ENCODE measurements around the gene LRP8. TPM values are rescaled to one million over a fixed set of nuclear protein-coding genes. Genes with fewer than 3 reads are reported as not detected.

LRP8 gene
- total RNA-seq, 1 donor from 2014 or later = 16.5 TPM

DNA sequence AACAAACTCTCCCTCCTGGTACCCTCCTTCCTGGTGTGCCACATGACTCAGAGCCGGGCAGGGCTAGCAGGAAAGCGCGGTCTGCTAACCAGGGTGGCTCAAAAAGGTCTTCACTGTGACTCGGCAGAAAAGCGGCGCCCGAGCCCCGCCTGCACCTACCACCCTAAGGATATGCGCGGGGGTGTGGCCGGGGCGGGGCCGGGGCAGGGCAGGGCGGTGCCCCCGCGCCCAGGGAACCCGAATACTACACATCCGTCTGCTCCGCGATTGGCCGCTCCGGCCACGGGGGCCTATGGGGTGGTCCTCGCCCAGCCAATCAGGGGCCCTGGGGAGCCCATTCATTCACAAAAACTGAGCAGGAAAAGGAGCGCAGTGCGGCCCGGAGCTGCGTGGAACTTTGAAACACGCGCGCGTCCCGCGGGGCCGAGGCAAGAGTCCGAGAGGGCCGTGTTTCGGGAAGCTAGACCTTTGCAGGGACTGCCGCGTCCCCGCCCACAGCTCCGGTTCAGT, 1.7 kb downstream of the LRP8 start:
- H3K4me3 Mint-ChIP-seq = peak overlapping the region; percentile 92
- peaks cover 13% of the 10 kb centered on the region for H3K4me1 Mint-ChIP-seq (ENCODE audit: unreplicated experiment)
- H3K27me3 Mint-ChIP-seq = peaks cover 20% of the 10 kb centered on the region
- peaks cover 3% of the 10 kb centered on the region for H3K36me3 Mint-ChIP-seq
- TF ChIP-seq, protein P1, sequence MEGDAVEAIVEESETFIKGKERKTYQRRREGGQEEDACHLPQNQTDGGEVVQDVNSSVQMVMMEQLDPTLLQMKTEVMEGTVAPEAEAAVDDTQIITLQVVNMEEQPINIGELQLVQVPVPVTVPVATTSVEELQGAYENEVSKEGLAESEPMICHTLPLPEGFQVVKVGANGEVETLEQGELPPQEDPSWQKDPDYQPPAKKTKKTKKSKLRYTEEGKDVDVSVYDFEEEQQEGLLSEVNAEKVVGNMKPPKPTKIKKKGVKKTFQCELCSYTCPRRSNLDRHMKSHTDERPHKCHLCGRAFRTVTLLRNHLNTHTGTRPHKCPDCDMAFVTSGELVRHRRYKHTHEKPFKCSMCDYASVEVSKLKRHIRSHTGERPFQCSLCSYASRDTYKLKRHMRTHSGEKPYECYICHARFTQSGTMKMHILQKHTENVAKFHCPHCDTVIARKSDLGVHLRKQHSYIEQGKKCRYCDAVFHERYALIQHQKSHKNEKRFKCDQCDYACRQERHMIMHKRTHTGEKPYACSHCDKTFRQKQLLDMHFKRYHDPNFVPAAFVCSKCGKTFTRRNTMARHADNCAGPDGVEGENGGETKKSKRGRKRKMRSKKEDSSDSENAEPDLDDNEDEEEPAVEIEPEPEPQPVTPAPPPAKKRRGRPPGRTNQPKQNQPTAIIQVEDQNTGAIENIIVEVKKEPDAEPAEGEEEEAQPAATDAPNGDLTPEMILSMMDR (conservative IDR thresholded peaks at IDR 0.05) = no peak
- DNase-seq (ENCODE audit: extremely low spot score, unreplicated experiment) = peak; percentile 84
- no peaks in the 10 kb centered on the region for H3K9me3 Mint-ChIP-seq
- peak overlapping the region; percentile 80 for H3K27ac Mint-ChIP-seq

DNA sequence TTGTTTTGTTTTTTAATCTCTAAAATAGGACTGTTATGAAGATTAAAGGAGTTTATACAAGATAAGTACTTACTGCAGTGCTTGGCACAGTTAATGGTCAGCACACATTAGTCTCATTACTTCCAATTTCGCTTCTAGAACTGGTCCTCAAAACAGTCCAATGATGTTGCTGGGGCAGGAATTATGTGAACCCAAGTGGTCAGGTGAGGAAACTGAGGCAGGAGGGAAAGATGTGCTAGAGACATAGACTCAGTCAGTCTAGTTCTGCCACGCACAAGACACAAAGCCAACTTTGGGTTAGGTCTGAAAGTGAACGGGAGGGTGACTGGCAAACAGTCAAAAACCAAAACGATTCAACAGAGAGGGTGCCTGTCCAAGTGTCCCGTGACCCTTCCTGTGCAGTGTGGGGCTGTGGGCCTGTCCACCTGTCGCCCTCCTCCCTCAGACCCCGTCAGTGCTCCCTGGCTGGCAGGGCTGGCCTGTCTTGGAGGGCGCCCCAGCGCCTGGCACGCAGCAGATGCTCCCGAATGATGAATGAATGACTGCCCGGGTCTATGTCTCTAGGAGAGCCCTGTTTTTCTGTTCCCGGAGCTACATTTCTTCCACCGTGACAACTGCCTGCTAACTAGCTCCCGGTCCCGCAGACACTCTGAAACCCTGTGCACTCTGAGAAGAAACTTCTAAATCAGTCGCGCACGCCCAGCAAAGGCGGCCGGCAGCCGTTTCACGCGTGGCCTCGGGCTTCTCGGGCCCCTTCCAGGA, 2.4 kb downstream of the LRP8 start:
- peak overlapping the region; percentile 80 for H3K27ac Mint-ChIP-seq
- peaks cover 19% of the 10 kb centered on the region for H3K27me3 Mint-ChIP-seq
- H3K4me3 Mint-ChIP-seq = peak overlapping the region; percentile 92
- no peaks in the 10 kb centered on the region for H3K9me3 Mint-ChIP-seq
- peaks cover 13% of the 10 kb centered on the region for H3K4me1 Mint-ChIP-seq (ENCODE audit: unreplicated experiment)
- H3K36me3 Mint-ChIP-seq = peaks cover 3% of the 10 kb centered on the region
- TF ChIP-seq, protein P1 (conservative IDR thresholded peaks at IDR 0.05) = no peak
- DNase-seq (ENCODE audit: extremely low spot score, unreplicated experiment) = no peak

DNA sequence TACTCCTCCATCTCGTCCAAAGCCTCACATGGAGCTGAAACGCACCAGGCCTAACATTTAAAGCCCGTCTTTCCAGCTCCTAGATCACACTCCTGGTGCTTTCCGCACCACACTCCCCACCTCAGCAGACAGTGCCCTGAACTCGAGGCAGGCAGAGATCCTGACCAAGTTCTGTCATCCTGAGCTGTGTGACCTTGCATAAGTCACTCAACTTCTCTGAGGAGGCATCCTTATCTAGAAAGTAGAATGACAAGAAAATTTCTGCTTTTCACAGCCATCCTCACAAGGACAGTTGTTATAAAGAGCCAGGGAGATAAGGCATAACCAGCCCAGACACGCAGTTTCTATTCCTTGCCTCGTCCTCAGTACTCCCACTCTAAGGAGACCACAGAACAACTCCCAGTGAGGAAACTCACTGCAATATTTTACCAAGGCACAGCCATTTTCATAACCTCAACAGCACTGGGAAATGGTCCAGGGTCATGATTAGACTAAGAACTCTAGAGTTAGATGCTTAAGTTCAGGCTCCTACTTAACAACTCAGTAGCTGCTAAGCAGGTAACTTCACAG, 3.1 kb downstream of the LRP8 start:
- TF ChIP-seq, protein P1 (conservative IDR thresholded peaks at IDR 0.05) = no peak
- peaks cover 16% of the 10 kb centered on the region for H3K27me3 Mint-ChIP-seq
- DNase-seq (ENCODE audit: extremely low spot score, unreplicated experiment) = no peak
- H3K4me3 Mint-ChIP-seq = peak overlapping the region; percentile 92
- peaks cover 3% of the 10 kb centered on the region for H3K36me3 Mint-ChIP-seq
- H3K9me3 Mint-ChIP-seq = no peaks in the 10 kb centered on the region
- peaks cover 13% of the 10 kb centered on the region for H3K4me1 Mint-ChIP-seq (ENCODE audit: unreplicated experiment)
- no peak overlapping the region for H3K27ac Mint-ChIP-seq

DNA sequence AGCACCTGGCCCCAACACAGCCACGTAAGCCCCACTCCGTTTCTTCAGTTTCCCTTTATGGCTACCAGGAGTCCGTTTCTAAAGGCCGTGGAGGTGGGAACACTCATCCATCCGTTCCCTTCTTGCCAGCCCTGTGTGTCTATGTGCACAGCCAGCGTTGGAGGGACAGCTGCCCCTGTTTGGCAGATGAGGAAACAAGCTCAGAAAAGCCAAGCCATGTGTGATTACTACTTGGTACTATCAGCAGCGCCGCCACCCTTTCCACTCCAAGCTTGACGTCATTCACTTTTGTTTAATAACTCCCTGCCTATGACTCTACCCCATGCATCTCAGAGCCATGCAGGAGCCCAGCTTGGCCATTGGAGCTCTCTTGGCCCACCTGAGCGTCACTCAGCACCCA, 3.5 kb downstream of the LRP8 start:
- no peaks in the 10 kb centered on the region for H3K9me3 Mint-ChIP-seq
- H3K27me3 Mint-ChIP-seq = peaks cover 13% of the 10 kb centered on the region
- H3K27ac Mint-ChIP-seq = no peak overlapping the region
- TF ChIP-seq, protein P1 (conservative IDR thresholded peaks at IDR 0.05) = no peak
- peaks cover 3% of the 10 kb centered on the region for H3K36me3 Mint-ChIP-seq
- DNase-seq (ENCODE audit: extremely low spot score, unreplicated experiment) = no peak
- peaks cover 13% of the 10 kb centered on the region for H3K4me1 Mint-ChIP-seq (ENCODE audit: unreplicated experiment)
- H3K4me3 Mint-ChIP-seq = peak overlapping the region; percentile 20

DNA sequence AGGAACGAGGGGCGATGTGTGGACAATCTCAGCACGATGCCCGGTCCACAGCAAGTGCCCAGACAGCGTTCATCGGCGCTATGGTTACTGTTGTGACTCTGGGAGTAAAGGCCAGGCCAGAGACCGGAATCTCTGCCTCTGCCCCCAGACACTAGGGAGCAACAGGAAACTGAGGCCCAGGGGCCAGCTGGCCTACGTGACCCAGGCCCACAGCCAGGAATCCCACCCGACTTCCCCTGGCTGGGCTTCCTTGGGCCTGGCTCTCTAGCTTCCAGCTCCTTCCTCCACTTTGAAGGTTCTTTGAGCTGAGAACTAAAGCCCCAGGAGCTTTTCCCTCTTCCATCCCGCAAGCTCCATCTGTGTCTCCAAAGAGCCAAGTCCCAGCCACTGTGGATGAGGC, 4.6 kb downstream of the LRP8 start:
- H3K4me3 Mint-ChIP-seq = no peak overlapping the region
- no peak overlapping the region for H3K27ac Mint-ChIP-seq
- DNase-seq (ENCODE audit: extremely low spot score, unreplicated experiment) = no peak
- peaks cover 3% of the 10 kb centered on the region for H3K36me3 Mint-ChIP-seq
- no peaks in the 10 kb centered on the region for H3K9me3 Mint-ChIP-seq
- H3K27me3 Mint-ChIP-seq = peaks cover 11% of the 10 kb centered on the region
- peaks cover 12% of the 10 kb centered on the region for H3K4me1 Mint-ChIP-seq (ENCODE audit: unreplicated experiment)
- TF ChIP-seq, protein P1 (conservative IDR thresholded peaks at IDR 0.05) = no peak
